ENCODE data around the gene CCDC85C. TPM values are rescaled to one million over a fixed set of nuclear protein-coding genes. Genes with fewer than 3 reads are reported as not detected.

The CCDC85C gene
- total RNA-seq, 1 donor from 2014 or later: 49.1 TPM

DNA sequence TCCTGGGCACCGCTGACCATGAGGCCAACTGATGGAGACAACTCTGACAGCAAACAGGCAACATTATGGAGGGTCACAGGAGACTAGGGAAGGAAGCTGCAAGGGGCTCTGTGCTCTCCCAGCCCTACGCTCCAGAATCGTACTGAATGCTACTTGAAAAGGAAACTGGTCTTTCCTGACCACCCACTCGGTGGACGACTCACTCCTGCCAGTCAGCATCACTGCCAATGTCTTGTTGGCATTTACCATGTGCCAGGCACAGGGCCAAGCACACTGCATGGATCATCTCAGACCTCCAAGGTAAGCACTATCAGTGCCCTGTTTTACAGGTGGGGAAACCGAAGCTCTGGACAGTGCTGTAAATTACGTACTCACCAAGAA is 38.0 kb downstream of the CCDC85C start:
- Mint-ChIP-seq H3K27ac (peak overlapping the region; percentile 54), H3K4me3 (no peak overlapping the region), H3K9me3 (no peaks in the 10 kb centered on the region), H3K27me3 (no peaks in the 10 kb centered on the region), H3K36me3 (no peaks in the 10 kb centered on the region), H3K4me1 (ENCODE audit: unreplicated experiment) (peaks cover 74% of the 10 kb centered on the region)
- TF ChIP-seq, protein P1, sequence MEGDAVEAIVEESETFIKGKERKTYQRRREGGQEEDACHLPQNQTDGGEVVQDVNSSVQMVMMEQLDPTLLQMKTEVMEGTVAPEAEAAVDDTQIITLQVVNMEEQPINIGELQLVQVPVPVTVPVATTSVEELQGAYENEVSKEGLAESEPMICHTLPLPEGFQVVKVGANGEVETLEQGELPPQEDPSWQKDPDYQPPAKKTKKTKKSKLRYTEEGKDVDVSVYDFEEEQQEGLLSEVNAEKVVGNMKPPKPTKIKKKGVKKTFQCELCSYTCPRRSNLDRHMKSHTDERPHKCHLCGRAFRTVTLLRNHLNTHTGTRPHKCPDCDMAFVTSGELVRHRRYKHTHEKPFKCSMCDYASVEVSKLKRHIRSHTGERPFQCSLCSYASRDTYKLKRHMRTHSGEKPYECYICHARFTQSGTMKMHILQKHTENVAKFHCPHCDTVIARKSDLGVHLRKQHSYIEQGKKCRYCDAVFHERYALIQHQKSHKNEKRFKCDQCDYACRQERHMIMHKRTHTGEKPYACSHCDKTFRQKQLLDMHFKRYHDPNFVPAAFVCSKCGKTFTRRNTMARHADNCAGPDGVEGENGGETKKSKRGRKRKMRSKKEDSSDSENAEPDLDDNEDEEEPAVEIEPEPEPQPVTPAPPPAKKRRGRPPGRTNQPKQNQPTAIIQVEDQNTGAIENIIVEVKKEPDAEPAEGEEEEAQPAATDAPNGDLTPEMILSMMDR (conservative IDR thresholded peaks at IDR 0.05): no peak
- no peak for DNase-seq (ENCODE audit: extremely low spot score, unreplicated experiment)

DNA sequence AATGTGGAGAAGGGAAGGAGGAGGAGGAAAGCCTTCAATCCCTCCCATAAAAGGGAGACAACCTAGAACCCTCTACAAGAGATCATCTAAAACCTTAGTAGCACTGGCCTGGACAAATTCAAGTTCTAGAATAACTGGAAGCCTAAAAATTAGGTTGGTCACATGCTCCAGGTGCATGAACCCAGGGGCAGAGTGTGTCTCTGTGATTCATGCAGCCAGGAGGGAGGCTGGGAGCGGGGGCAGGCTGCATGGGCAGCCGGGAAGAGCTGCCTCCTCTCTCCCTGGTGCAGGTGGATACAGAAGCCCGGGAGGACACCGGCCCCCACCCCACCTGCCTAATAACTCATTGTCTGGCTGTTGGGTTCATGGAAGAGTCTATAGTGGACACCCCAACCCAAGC is 38.6 kb downstream of the CCDC85C start:
- no peak for DNase-seq (ENCODE audit: extremely low spot score, unreplicated experiment)

GRCh38 chr14:99564926-99565259 is 39.1 kb downstream of the CCDC85C start:
- peak overlapping the region; percentile 54 for H3K27ac Mint-ChIP-seq
- peaks cover 70% of the 10 kb centered on the region for H3K4me1 Mint-ChIP-seq (ENCODE audit: unreplicated experiment)
- H3K27me3 Mint-ChIP-seq: no peaks in the 10 kb centered on the region
- H3K36me3 Mint-ChIP-seq: no peaks in the 10 kb centered on the region
- TF ChIP-seq, protein P1 (conservative IDR thresholded peaks at IDR 0.05): no peak
- H3K9me3 Mint-ChIP-seq: no peaks in the 10 kb centered on the region
- DNase-seq (ENCODE audit: extremely low spot score, unreplicated experiment): no peak
- peak overlapping the region; percentile 31 for H3K4me3 Mint-ChIP-seq

More for the DNA sequence above, 38.6 kb downstream of the CCDC85C start:
- Mint-ChIP-seq H3K4me3 (peak overlapping the region; percentile 57), H3K27me3 (no peaks in the 10 kb centered on the region), H3K9me3 (no peaks in the 10 kb centered on the region), H3K27ac (peak overlapping the region; percentile 54), H3K4me1 (ENCODE audit: unreplicated experiment) (peaks cover 73% of the 10 kb centered on the region), H3K36me3 (no peaks in the 10 kb centered on the region)
- TF ChIP-seq, protein P1 (conservative IDR thresholded peaks at IDR 0.05): no peak

DNA sequence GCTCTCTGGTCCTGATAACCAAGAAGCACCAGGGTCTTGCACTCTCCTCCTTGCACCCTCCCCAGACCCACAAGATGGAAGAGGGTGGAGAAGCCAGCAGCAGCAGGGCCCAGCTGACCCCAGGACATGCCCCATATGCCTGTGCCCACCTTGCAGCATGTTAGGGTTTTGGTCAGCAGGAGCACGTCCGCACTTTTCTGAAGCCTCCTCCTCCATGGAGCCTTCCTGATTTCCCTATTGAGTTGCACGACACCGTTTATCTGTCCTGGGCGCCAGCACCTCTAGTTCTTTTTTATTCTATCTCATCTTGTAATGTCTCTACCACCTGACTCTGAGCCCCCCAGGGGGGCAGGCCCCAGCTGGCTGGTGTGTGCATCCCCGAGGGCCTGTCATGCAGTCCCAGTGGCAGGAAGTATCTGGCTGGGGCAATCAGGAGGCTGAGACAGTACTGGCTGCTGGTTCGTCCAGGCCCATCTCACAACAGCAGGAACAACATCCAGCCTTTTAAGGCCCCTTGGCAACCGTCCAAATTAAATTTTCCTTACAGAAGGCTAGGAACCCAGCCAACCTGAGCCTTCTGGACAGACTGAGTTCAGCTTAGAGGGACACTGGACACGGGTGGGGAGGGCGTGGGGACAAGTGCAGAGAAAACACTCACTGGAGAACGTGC is 39.6 kb downstream of the CCDC85C start:
- Mint-ChIP-seq H3K4me3 (peak overlapping the region; percentile 68), H3K9me3 (no peaks in the 10 kb centered on the region), H3K27ac (peak overlapping the region; percentile 69), H3K4me1 (ENCODE audit: unreplicated experiment) (peaks cover 70% of the 10 kb centered on the region), H3K36me3 (no peaks in the 10 kb centered on the region), H3K27me3 (no peaks in the 10 kb centered on the region)
- DNase-seq (ENCODE audit: extremely low spot score, unreplicated experiment): no peak
- TF ChIP-seq, protein P1 (conservative IDR thresholded peaks at IDR 0.05): no peak

GRCh38 chr14:99563749-99564129 is 40.3 kb downstream of the CCDC85C start:
- peak overlapping the region; percentile 73 for H3K4me3 Mint-ChIP-seq
- peaks cover 4% of the 10 kb centered on the region for H3K36me3 Mint-ChIP-seq
- no peaks in the 10 kb centered on the region for H3K9me3 Mint-ChIP-seq
- TF ChIP-seq, protein P1 (conservative IDR thresholded peaks at IDR 0.05): no peak
- no peak for DNase-seq (ENCODE audit: extremely low spot score, unreplicated experiment)
- H3K4me1 Mint-ChIP-seq (ENCODE audit: unreplicated experiment): peaks cover 70% of the 10 kb centered on the region
- H3K27me3 Mint-ChIP-seq: no peaks in the 10 kb centered on the region
- H3K27ac Mint-ChIP-seq: peak overlapping the region; percentile 88

Measured in type B pancreatic cell (in vitro differentiated cells).